Esophagus (tissue), 2 donors: ENCODE measurements around the gene SH3PXD2A. TPM values are rescaled to one million over a fixed set of nuclear protein-coding genes. Genes with fewer than 3 reads are reported as not detected.

ENCODE experiments used
- H3K27ac ChIP-seq, 2 donors: one replicate each; pipeline ENCODE4 v1.5.1; 2013; ENCODE audit warnings: low read depth in 2 of 2, mild to moderate bottlenecking in 2 of 2, inconsistent platforms in 1 of 2, low read length in 1 of 2, moderate library complexity in 1 of 2
- H3K27me3 ChIP-seq, 2 donors: one replicate each; pipeline ENCODE4 v1.6.1; 2013; ENCODE audit warnings: low read length in 2 of 2, control low read depth in 1 of 2, mild to moderate bottlenecking in 1 of 2; ENCODE audit not compliant: insufficient read depth in 2 of 2, control insufficient read depth in 1 of 2
- H3K36me3 ChIP-seq, 2 donors: one replicate each; pipeline ENCODE4 v1.6.1; 2013; ENCODE audit warnings: low read length in 1 of 2; ENCODE audit not compliant: control insufficient read depth in 2 of 2, insufficient read depth in 2 of 2
- H3K4me1 ChIP-seq, 2 donors: one replicate each; pipeline ENCODE4 v1.6.1; 2013; ENCODE audit warnings: low read length in 1 of 2; ENCODE audit not compliant: control insufficient read depth in 2 of 2, insufficient read depth in 2 of 2
- H3K4me3 ChIP-seq, 2 donors: one replicate each; pipeline ENCODE4 v1.5.1; 2013; ENCODE audit warnings: low read length in 2 of 2, mild to moderate bottlenecking in 2 of 2, low read depth in 1 of 2, moderate library complexity in 1 of 2
- H3K9me3 ChIP-seq, 2 donors: one replicate each; pipeline ENCODE4 v1.6.1; 2013; ENCODE audit warnings: mild to moderate bottlenecking in 2 of 2, low read depth in 1 of 2, low read length in 1 of 2, moderate library complexity in 1 of 2; ENCODE audit not compliant: control insufficient read depth in 2 of 2, insufficient read depth in 1 of 2
- WGBS, 2 donors: extraction: QIAGEN DNeasy Blood & Tissue Kit; methylation state at CpG; one replicate each; pipeline ENCODE4 v1.1.7; 2013; 5-methylcytosine and 5-hydroxymethylcytosine counted together
- polyA plus RNA-seq, 2 donors: library from polyadenylated mRNA; stranded (reverse); fragments of 200-250 nt; gene quantifications; one replicate each; pipeline ENCODE4 v1.2.3, GENCODE V29; 2013
- donor health status: healthy with polysubstance abuse.
- donor health status: Bipolar disorder and iron deficiency.

The SH3PXD2A gene
- polyA plus RNA-seq, 2 donors: 14.9 to 34.2 TPM

- no peaks in the 10 kb centered on the region for H3K36me3 ChIP-seq
- no peaks in the 10 kb centered on the region for H3K27me3 ChIP-seq
- no peak overlapping the region for H3K4me3 ChIP-seq
- peak overlapping the region; percentile 74 to 96 for H3K27ac ChIP-seq
- 47 to 59% methylated on average over 2 of the region's 2 CpGs for WGBS, 2 donors
- no peaks in the 10 kb centered on the region for H3K9me3 ChIP-seq
- H3K4me1 ChIP-seq: peaks cover under 1 to 31% of the 10 kb centered on the region in 2 donors
Observed at GRCh38 chr10:103758294-103758681, 97.1 kb downstream of the SH3PXD2A start.

GRCh38 chr10:103757531-103758293 lies 97.7 kb downstream of the SH3PXD2A start:
- Histone ChIP-seq H3K4me3 (no peak overlapping the region), H3K36me3 (no peaks in the 10 kb centered on the region), H3K27ac (peak overlapping the region; percentile 74 to 96), H3K9me3 (no peaks in the 10 kb centered on the region), H3K4me1 (peaks cover 0 to 31% of the 10 kb centered on the region in 2 donors), H3K27me3 (no peaks in the 10 kb centered on the region)
- WGBS, 2 donors: 31 to 47% methylated on average over 18 of the region's 18 CpGs

GRCh38 chr10:103756277-103756869 lies 99.0 kb downstream of the SH3PXD2A start:
- peaks cover 0 to 27% of the 10 kb centered on the region in 2 donors for H3K4me1 ChIP-seq

GRCh38 chr10:103752680-103753248 lies 102.6 kb downstream of the SH3PXD2A start:
- H3K4me1 ChIP-seq: peaks cover 5 to 23% of the 10 kb centered on the region in 2 donors
- no peaks in the 10 kb centered on the region for H3K27me3 ChIP-seq
- WGBS, 2 donors: 83% methylated on average over 3 of the region's 3 CpGs
- no peaks in the 10 kb centered on the region for H3K9me3 ChIP-seq
- H3K36me3 ChIP-seq: no peaks in the 10 kb centered on the region
- no peak overlapping the region for H3K4me3 ChIP-seq
- H3K27ac ChIP-seq: no peak overlapping the region

More at GRCh38 chr10:103756277-103756869, 99.0 kb downstream of the SH3PXD2A start:
- WGBS, 2 donors: 88 to 90% methylated on average over 8 of the region's 8 CpGs
- Histone ChIP-seq H3K4me3 (no peak overlapping the region), H3K27ac (peak overlapping the region; percentile 74 to 96), H3K27me3 (no peaks in the 10 kb centered on the region), H3K36me3 (no peaks in the 10 kb centered on the region), H3K9me3 (no peaks in the 10 kb centered on the region)

GRCh38 chr10:103751667-103752290 lies 103.6 kb downstream of the SH3PXD2A start:
- 69 to 72% methylated on average over 7 of the region's 7 CpGs for WGBS, 2 donors
- Histone ChIP-seq H3K36me3 (no peaks in the 10 kb centered on the region), H3K9me3 (no peaks in the 10 kb centered on the region), H3K4me3 (no peak overlapping the region), H3K4me1 (peaks cover 5 to 22% of the 10 kb centered on the region in 2 donors), H3K27ac (peak overlapping the region; percentile 2 to 45), H3K27me3 (no peaks in the 10 kb centered on the region)

GRCh38 chr10:103750836-103751235 lies 104.5 kb downstream of the SH3PXD2A start:
- H3K27ac ChIP-seq: peak overlapping the region; percentile 66 to 93
- WGBS, 2 donors: 45 to 55% methylated on average over 5 of the region's 5 CpGs
- no peaks in the 10 kb centered on the region for H3K36me3 ChIP-seq
- H3K4me1 ChIP-seq: peaks cover 5 to 22% of the 10 kb centered on the region in 2 donors
- H3K9me3 ChIP-seq: no peaks in the 10 kb centered on the region
- no peak overlapping the region for H3K4me3 ChIP-seq
- no peaks in the 10 kb centered on the region for H3K27me3 ChIP-seq

GRCh38 chr10:103749779-103750178 lies 105.6 kb downstream of the SH3PXD2A start:
- H3K27ac ChIP-seq: peak overlapping the region; percentile 93 to 97
- H3K9me3 ChIP-seq: no peaks in the 10 kb centered on the region
- 89 to 92% methylated on average over 7 of the region's 7 CpGs for WGBS, 2 donors
- no peak overlapping the region for H3K4me3 ChIP-seq
- H3K27me3 ChIP-seq: no peaks in the 10 kb centered on the region
- peaks cover 5 to 29% of the 10 kb centered on the region in 2 donors for H3K4me1 ChIP-seq
- no peaks in the 10 kb centered on the region for H3K36me3 ChIP-seq

GRCh38 chr10:103748020-103748419 lies 107.4 kb downstream of the SH3PXD2A start:
- no peaks in the 10 kb centered on the region for H3K27me3 ChIP-seq
- H3K27ac ChIP-seq: peak overlapping the region; percentile 93 to 97
- H3K9me3 ChIP-seq: no peaks in the 10 kb centered on the region
- no peaks in the 10 kb centered on the region for H3K36me3 ChIP-seq
- H3K4me3 ChIP-seq: peak overlapping the region in 1 of 2 donors; percentile 21
- H3K4me1 ChIP-seq: peaks cover 8 to 35% of the 10 kb centered on the region in 2 donors
- WGBS, 2 donors: 45 to 47% methylated on average over 6 of the region's 6 CpGs

GRCh38 chr10:103747193-103747865 lies 108.0 kb downstream of the SH3PXD2A start:
- WGBS, 2 donors: 54 to 65% methylated on average over 14 of the region's 14 CpGs

More at GRCh38 chr10:103747193-103747865, 108.0 kb downstream of the SH3PXD2A start:
- Histone ChIP-seq H3K27me3 (no peaks in the 10 kb centered on the region), H3K4me1 (peaks cover 9 to 35% of the 10 kb centered on the region in 2 donors), H3K4me3 (peak overlapping the region; percentile 17 to 43), H3K36me3 (no peaks in the 10 kb centered on the region), H3K9me3 (no peaks in the 10 kb centered on the region), H3K27ac (peak overlapping the region; percentile 93 to 97)
